HepG2 (cell line): ENCODE data around the gene KLHL17. TPM values are rescaled to one million over a fixed set of nuclear protein-coding genes. Genes with fewer than 3 reads are reported as not detected.
A peak's percentile ranks its signal among the peaks of the same experiment; 100 is the strongest.

Experiments used
- ASH2L ChIP-seq: fragments of 300-600, 200-600 bp; sonication (generic); IDR thresholded peaks from 2 replicates; pipeline ENCODE4 v1.7.0; 2017; ENCODE audit warnings: low read depth, mild to moderate bottlenecking, moderate library complexity, mixed read lengths, low read length; ENCODE audit not compliant: insufficient read length
- GLI4 ChIP-seq: sonication (generic); formaldehyde crosslinking; IDR thresholded peaks from 2 replicates; pipeline ENCODE4 v1.5.1; 2020; ENCODE audit warnings: missing genetic modification reagents, mild to moderate bottlenecking, moderate library complexity, borderline replicate concordance
- POGZ ChIP-seq: sonication (generic); formaldehyde crosslinking; IDR thresholded peaks from 2 replicates; pipeline ENCODE4 v1.4.0; 2020; ENCODE audit warnings: mild to moderate bottlenecking, missing genetic modification reagents
- POLR2G ChIP-seq: fragments of 200-400 bp; formaldehyde crosslinking; IDR thresholded peaks from 2 replicates; pipeline ENCODE4 v1.6.1; 2018; ENCODE audit warnings: mild to moderate bottlenecking, low read depth, low read length, moderate library complexity
- RORA ChIP-seq: sonication (generic); formaldehyde crosslinking; IDR thresholded peaks from 2 replicates; pipeline ENCODE4 v1.5.0; 2020; ENCODE audit warnings: mild to moderate bottlenecking, missing genetic modification reagents, moderate library complexity
- SOX13 ChIP-seq, 3 experiments: fragments of 450-650 bp in 1 of 3; sonication (generic) in 1 of 3; formaldehyde crosslinking in 1 of 3; IDR thresholded peaks in 2 of 3; conservative IDR thresholded peaks in 1 of 3; 2 replicates each; pipeline versions ENCODE4 v1.5.0 to v1.6.1; 2016 to 2020; ENCODE audit warnings: antibody characterized with exemption in 1 of 3, mild to moderate bottlenecking in 1 of 3, missing compliant biosample characterization in 1 of 3, missing genetic modification reagents in 1 of 3, moderate library complexity in 1 of 3
- TCF7 ChIP-seq: sonication (generic); IDR thresholded peaks from 2 replicates; pipeline ENCODE4 v1.6.1; 2016; ENCODE audit warnings: antibody characterized with exemption, low read depth
- ZBTB20 ChIP-seq: sonication (generic); formaldehyde crosslinking; IDR thresholded peaks from 2 replicates; pipeline ENCODE4 v1.8.1; 2023; ENCODE audit warnings: missing genetic modification reagents, low read depth, mild to moderate bottlenecking, borderline replicate concordance
- ZFP36 ChIP-seq: fragments of 150-350 bp; IDR thresholded peaks from 2 replicates; pipeline ENCODE4 v1.6.1; 2018; ENCODE audit warnings: borderline replicate concordance, low read length, low read depth; ENCODE audit not compliant: partially characterized antibody
- ZFP62 ChIP-seq: sonication (generic); formaldehyde crosslinking; IDR thresholded peaks from 2 replicates; pipeline ENCODE4 v1.4.0; 2020; ENCODE audit warnings: missing genetic modification reagents
- ZFY ChIP-seq: sonication (generic); formaldehyde crosslinking; IDR thresholded peaks from 2 replicates; pipeline ENCODE4 v1.4.0; 2020; ENCODE audit warnings: missing genetic modification reagents
- ZMAT3 ChIP-seq: sonication (generic); formaldehyde crosslinking; conservative IDR thresholded peaks from 2 replicates; pipeline ENCODE4 v1.7.0; 2021; ENCODE audit warnings: missing genetic modification reagents
- ZNF207 ChIP-seq: fragments of 450-650 bp; IDR thresholded peaks from 2 replicates; pipeline ENCODE4 v1.6.1; 2016; ENCODE audit warnings: antibody characterized with exemption, borderline replicate concordance
- ZNF225 ChIP-seq: sonication (generic); formaldehyde crosslinking; IDR thresholded peaks from 2 replicates; pipeline ENCODE4 v1.4.0; 2020; ENCODE audit warnings: mild to moderate bottlenecking, missing genetic modification reagents
- ZNF501 ChIP-seq: sonication (generic); formaldehyde crosslinking; IDR thresholded peaks from 2 replicates; pipeline ENCODE4 v1.5.1; 2020; ENCODE audit warnings: mild to moderate bottlenecking, moderate library complexity, missing genetic modification reagents
- ZNF564 ChIP-seq: sonication (generic); formaldehyde crosslinking; IDR thresholded peaks from 2 replicates; pipeline ENCODE4 v1.8.1; 2023; ENCODE audit warnings: mild to moderate bottlenecking, missing genetic modification reagents
- ZNF678 ChIP-seq: sonication (generic); formaldehyde crosslinking; IDR thresholded peaks from 2 replicates; pipeline ENCODE4 v1.4.0; 2020; ENCODE audit warnings: mild to moderate bottlenecking, missing genetic modification reagents
- ZSCAN31 ChIP-seq: sonication (generic); formaldehyde crosslinking; IDR thresholded peaks from 2 replicates; pipeline ENCODE4 v1.5.0; 2020; ENCODE audit warnings: low read depth, mild to moderate bottlenecking, missing genetic modification reagents
- polyA plus RNA-seq, 8 experiments: library from polyadenylated mRNA; depleted of rRNA in 3 of 8; stranded (reverse) in 7 of 8; unstranded in 1 of 8; fragments of >200 nt; fragmentation: Illumina TruSeq in 4 of 8; extraction: Trizol in 4 of 8; gene quantifications; 2 replicates each; pipeline versions ENCODE4 v1.2.1 to v1.2.3, GENCODE V29; 2011 to 2016; ENCODE audit warnings: low read depth in 4 of 8, missing spikeins in 1 of 8, mixed read lengths in 1 of 8; ENCODE audit not compliant: insufficient read depth in 1 of 8
- total RNA-seq, 5 experiments: library from RNA; depleted of rRNA; stranded (reverse); fragments of >200 nt; fragmentation: Illumina TruSeq; extraction: Trizol; gene quantifications; 2 replicates each; pipeline ENCODE4 v1.2.3, GENCODE V29; 2016; ENCODE audit warnings: low read depth in 1 of 5
- TF ChIP-seq, protein P1 (sequence below): IDR thresholded peaks from 2 replicates; pipeline ENCODE4 v1.6.1; 2016; ENCODE audit warnings: missing genetic modification reagents, missing compliant biosample characterization
- TF ChIP-seq, protein P2 (sequence below): sonication (generic); formaldehyde crosslinking; IDR thresholded peaks from 2 replicates; pipeline ENCODE4 v1.5.0; 2020; ENCODE audit warnings: missing genetic modification reagents
- TF ChIP-seq, protein P3 (sequence below): IDR thresholded peaks from 2 replicates; pipeline ENCODE4 v1.6.1; 2018; ENCODE audit warnings: missing genetic modification reagents, mild to moderate bottlenecking, missing compliant biosample characterization
- TF ChIP-seq, protein P4 (sequence below): sonication (generic); formaldehyde crosslinking; IDR thresholded peaks from 2 replicates; pipeline ENCODE4 v1.4.0; 2020; ENCODE audit warnings: missing genetic modification reagents
- TF ChIP-seq, protein P5 (sequence below): sonication (generic); formaldehyde crosslinking; IDR thresholded peaks from 2 replicates; pipeline ENCODE4 v1.5.0; 2020; ENCODE audit warnings: mild to moderate bottlenecking, low read depth, missing genetic modification reagents, borderline replicate concordance

Gene KLHL17
- total and polyA plus RNA-seq, 2 of the 13 experiments (the other 11 are each of a cell fraction or from before 2014, with no cell fraction given) = 9.3 to 24.7 TPM

DNA sequence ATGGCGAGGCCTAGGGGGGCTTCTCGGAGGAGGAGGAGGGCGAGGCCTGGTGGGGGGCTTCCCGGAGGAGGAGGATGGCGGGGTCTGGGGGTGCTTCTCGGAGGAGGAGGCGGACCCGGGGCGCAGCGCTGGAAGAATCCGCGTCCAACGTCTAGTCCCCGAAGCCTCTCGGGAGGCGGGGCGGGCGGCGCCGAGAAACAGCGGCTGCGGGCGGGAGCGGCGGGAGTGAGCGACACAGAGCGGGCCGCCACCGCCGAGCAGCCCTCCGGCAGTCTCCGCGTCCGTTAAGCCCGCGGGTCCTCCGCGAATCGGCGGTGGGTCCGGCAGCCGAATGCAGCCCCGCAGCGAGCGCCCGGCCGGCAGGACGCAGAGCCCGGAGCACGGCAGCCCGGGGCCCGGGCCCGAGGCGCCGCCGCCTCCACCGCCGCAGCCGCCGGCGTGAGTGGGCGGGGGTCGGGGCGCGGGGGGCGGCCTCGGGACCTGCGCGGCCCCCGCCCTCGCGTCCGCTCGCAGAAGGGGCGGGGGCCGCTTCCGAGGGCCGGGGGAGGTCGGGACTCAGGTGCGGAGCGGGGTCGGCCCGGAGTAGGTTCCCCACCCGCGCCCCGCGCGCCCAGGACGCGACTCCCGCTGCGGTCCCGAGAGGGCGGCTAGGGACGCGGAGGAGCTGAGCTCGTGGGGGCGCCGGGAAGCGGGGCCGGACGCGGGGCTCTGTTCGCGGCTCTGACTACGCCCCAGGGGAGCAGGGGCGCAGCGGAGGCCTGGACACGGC is at the start of gene KLHL17 (continued):
- no peak for TF ChIP-seq ZNF501 (CRISPR knock-in tag)
- 0 out of 2 replicates have a peak, but pooled peaks have one; percentile 44 for TF ChIP-seq ZNF678 (CRISPR knock-in tag)
- TF ChIP-seq SOX13 (IDR thresholded peaks at IDR 0.05) = no peak
- peak in 1 of 2 experiments; percentile 23; a peak in 1 of 4 replicates for TF ChIP-seq SOX13 (CRISPR knock-in tag; conservative IDR thresholded peaks at IDR 0.05 in 1 of 2, IDR thresholded peaks at IDR 0.05 in 1 of 2)
- TF ChIP-seq RORA = no peak
- TF ChIP-seq ZNF225 = peak; percentile 25; the same call in 1 of the 2 replicates
- no peak for TF ChIP-seq ZSCAN31 (CRISPR knock-in tag)
- TF ChIP-seq, protein P1, sequence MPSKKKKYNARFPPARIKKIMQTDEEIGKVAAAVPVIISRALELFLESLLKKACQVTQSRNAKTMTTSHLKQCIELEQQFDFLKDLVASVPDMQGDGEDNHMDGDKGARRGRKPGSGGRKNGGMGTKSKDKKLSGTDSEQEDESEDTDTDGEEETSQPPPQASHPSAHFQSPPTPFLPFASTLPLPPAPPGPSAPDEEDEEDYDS (CRISPR knock-in tag) = no peak
- TF ChIP-seq ZFY (CRISPR knock-in tag) = peak; percentile 71
- TF ChIP-seq, protein P2, sequence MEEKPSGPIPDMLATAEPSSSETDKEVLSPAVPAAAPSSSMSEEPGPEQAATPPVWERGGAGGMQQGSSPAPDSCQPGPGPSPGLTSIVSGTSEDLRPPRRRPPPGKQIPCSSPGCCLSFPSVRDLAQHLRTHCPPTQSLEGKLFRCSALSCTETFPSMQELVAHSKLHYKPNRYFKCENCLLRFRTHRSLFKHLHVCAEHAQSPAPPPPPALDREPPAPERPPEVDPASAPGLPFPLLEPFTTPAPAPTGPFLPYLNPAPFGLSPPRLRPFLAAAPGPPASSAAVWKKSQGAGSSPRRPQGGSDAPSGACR (CRISPR knock-in tag) = 0 out of 2 replicates have a peak, but pooled peaks have one; percentile 54
- TF ChIP-seq, protein P3, sequence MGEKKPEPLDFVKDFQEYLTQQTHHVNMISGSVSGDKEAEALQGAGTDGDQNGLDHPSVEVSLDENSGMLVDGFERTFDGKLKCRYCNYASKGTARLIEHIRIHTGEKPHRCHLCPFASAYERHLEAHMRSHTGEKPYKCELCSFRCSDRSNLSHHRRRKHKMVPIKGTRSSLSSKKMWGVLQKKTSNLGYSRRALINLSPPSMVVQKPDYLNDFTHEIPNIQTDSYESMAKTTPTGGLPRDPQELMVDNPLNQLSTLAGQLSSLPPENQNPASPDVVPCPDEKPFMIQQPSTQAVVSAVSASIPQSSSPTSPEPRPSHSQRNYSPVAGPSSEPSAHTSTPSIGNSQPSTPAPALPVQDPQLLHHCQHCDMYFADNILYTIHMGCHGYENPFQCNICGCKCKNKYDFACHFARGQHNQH (CRISPR knock-in tag) = peak; percentile 39; the same call in 1 of the 2 replicates
- TF ChIP-seq ZNF564 = no peak
- no peak for TF ChIP-seq GLI4 (CRISPR knock-in tag)
- no peak for TF ChIP-seq TCF7
- TF ChIP-seq POGZ = no peak
- TF ChIP-seq POLR2G = peak; percentile 37; the same call in 1 of the 2 replicates
- TF ChIP-seq ZMAT3 (CRISPR knock-in tag) = no peak
- TF ChIP-seq, protein P4, sequence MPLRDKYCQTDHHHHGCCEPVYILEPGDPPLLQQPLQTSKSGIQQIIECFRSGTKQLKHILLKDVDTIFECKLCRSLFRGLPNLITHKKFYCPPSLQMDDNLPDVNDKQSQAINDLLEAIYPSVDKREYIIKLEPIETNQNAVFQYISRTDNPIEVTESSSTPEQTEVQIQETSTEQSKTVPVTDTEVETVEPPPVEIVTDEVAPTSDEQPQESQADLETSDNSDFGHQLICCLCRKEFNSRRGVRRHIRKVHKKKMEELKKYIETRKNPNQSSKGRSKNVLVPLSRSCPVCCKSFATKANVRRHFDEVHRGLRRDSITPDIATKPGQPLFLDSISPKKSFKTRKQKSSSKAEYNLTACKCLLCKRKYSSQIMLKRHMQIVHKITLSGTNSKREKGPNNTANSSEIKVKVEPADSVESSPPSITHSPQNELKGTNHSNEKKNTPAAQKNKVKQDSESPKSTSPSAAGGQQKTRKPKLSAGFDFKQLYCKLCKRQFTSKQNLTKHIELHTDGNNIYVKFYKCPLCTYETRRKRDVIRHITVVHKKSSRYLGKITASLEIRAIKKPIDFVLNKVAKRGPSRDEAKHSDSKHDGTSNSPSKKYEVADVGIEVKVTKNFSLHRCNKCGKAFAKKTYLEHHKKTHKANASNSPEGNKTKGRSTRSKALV = no peak
- TF ChIP-seq ZNF207 = no peak
- peak; percentile 32 for TF ChIP-seq ASH2L
- TF ChIP-seq ZBTB20 (CRISPR knock-in tag) = 0 out of 2 replicates have a peak, but pooled peaks have one; percentile 23
- no peak for TF ChIP-seq ZFP62
- peak; percentile 99 for TF ChIP-seq ZFP36
- TF ChIP-seq, protein P5, sequence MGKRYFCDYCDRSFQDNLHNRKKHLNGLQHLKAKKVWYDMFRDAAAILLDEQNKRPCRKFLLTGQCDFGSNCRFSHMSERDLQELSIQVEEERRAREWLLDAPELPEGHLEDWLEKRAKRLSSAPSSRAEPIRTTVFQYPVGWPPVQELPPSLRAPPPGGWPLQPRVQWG (CRISPR knock-in tag) = no peak
